H1 (cell line): ENCODE results near the gene NFKBIE. TPM values are rescaled to one million over a fixed set of nuclear protein-coding genes. Genes with fewer than 3 reads are reported as not detected.

ENCODE experiments used
- CTCF ChIA-PET: fragments of 300-600 bp; sonication (Branson Sonifier 250); formaldehyde crosslinking; loops from one replicate; lab custom pipeline; 2021; ENCODE audit not compliant: partially characterized antibody; lab: Charles Lee
- POLR2A ChIA-PET: fragments of 300-600 bp; sonication (Branson Sonifier 250); formaldehyde crosslinking; loops from one replicate; lab custom pipeline; 2021; ENCODE audit warnings: inconsistent platforms; ENCODE audit not compliant: partially characterized antibody; lab: Charles Lee
- DNase-seq, 2 experiments: peaks; one replicate each; pipeline versions ENCODE4 v3.0.0 to v3.0.0-alpha.2; 2010 to 2022; ENCODE audit warnings: low spot score in 2 of 2, low read depth in 1 of 2, mixed read lengths in 1 of 2
- FAIRE-seq: peaks from 2 replicates; lab custom pipeline; 2011; peaks lifted over from hg19 to GRCh38; lab: Jason Lieb, UNC
- H2AFZ ChIP-seq: 2 replicates; pipeline ENCODE4 v1.8.1; 2012; ENCODE audit warnings: low read length, inconsistent platforms
- H2AK5ac ChIP-seq: 2 replicates; pipeline ENCODE4 v1.6.1; 2013; ENCODE audit warnings: low read depth, low read length
- H2BK120ac ChIP-seq: replicated peaks from 2 replicates; pipeline ENCODE3; 2013; ENCODE audit warnings: low read depth, low read length, inconsistent platforms
- H2BK12ac ChIP-seq: 2 replicates; pipeline ENCODE4 v1.6.1; 2013; ENCODE audit warnings: low read depth, low read length
- H2BK15ac ChIP-seq: 2 replicates; pipeline ENCODE4 v1.6.1; 2013; ENCODE audit warnings: low read length
- H2BK20ac ChIP-seq: 2 replicates; pipeline ENCODE4 v1.6.1; 2013; ENCODE audit warnings: low read length
- H2BK5ac ChIP-seq: 2 replicates; pipeline ENCODE4 v1.6.1; 2013; ENCODE audit warnings: low read depth, low read length
- H3K14ac ChIP-seq: 2 replicates; pipeline ENCODE4 v1.6.1; 2013; ENCODE audit warnings: inconsistent platforms; ENCODE audit not compliant: insufficient read length
- H3K18ac ChIP-seq: 2 replicates; pipeline ENCODE4 v1.6.1; 2013; ENCODE audit warnings: low read length; ENCODE audit errors: extremely low read depth
- H3K23ac ChIP-seq: 2 replicates; pipeline ENCODE4 v1.6.1; 2013; ENCODE audit warnings: inconsistent platforms; ENCODE audit not compliant: insufficient read length
- H3K23me2 ChIP-seq: 2 replicates; pipeline ENCODE4 v1.6.1; 2013; ENCODE audit warnings: low read depth, low read length
- H3K27ac ChIP-seq: 2 replicates; pipeline ENCODE4 v1.6.1; 2011; ENCODE audit warnings: low read depth, low read length, inconsistent platforms
- H3K27me3 ChIP-seq, 4 experiments: replicated peaks in 1 of 4; 1 replicate in 1 of 4; 2 replicates in 3 of 4; pipeline versions ENCODE4 v1.6.1 to v1.8.1; 2011 to 2013; ENCODE audit warnings: low read length in 3 of 4, mild to moderate bottlenecking in 3 of 4, inconsistent platforms in 2 of 4, mixed read lengths in 2 of 4, moderate library complexity in 1 of 4; ENCODE audit not compliant: control insufficient read depth in 3 of 4, insufficient read depth in 3 of 4; ENCODE audit errors: extremely low read depth in 1 of 4
- H3K36me3 ChIP-seq, 4 experiments: 2 replicates each; pipeline versions ENCODE4 v1.6.1 to v1.8.1; 2011 to 2013; ENCODE audit warnings: mild to moderate bottlenecking in 4 of 4, low read length in 3 of 4, moderate library complexity in 2 of 4, control low read depth in 1 of 4, inconsistent platforms in 1 of 4; ENCODE audit not compliant: insufficient read depth in 4 of 4, control insufficient read depth in 2 of 4
- H3K4ac ChIP-seq: replicated peaks from 2 replicates; pipeline ENCODE3; 2013; ENCODE audit warnings: low read length, low read depth, mixed read lengths, inconsistent platforms; ENCODE audit not compliant: insufficient read length
- H3K4me1 ChIP-seq, 4 experiments: replicated peaks in 1 of 4; 1 replicate in 1 of 4; 2 replicates in 3 of 4; pipeline versions ENCODE4 v1.6.1 to v1.8.1; 2011 to 2013; ENCODE audit warnings: low read length in 3 of 4, inconsistent platforms in 2 of 4, mixed read lengths in 1 of 4; ENCODE audit not compliant: insufficient read depth in 4 of 4, control insufficient read depth in 3 of 4
- H3K4me2 ChIP-seq, 2 experiments: 2 replicates each; pipeline versions ENCODE4 v1.6.1 to v1.8.1; 2011 to 2013; ENCODE audit warnings: low read depth in 2 of 2, low read length in 2 of 2, control low read depth in 1 of 2, inconsistent platforms in 1 of 2, mild to moderate bottlenecking in 1 of 2; ENCODE audit not compliant: insufficient read depth in 1 of 2
- H3K4me3 ChIP-seq, 4 experiments: fragments of 200-600, 300-600 bp in 1 of 4; sonication (generic), shearing (Covaris generic), sonication (Bioruptor Twin) in 1 of 4; 2 replicates each; pipeline versions ENCODE4 v1.5.1 to v1.8.1; 2011 to 2016; ENCODE audit warnings: low read length in 4 of 4, low read depth in 3 of 4, control low read depth in 2 of 4, inconsistent platforms in 2 of 4, mild to moderate bottlenecking in 2 of 4, mixed read lengths in 1 of 4, moderate library complexity in 1 of 4; ENCODE audit not compliant: insufficient read depth in 2 of 4; ENCODE audit errors: extremely low read depth in 1 of 4
- H3K56ac ChIP-seq: replicated peaks from 2 replicates; pipeline ENCODE3; 2013; ENCODE audit warnings: low read depth, mild to moderate bottlenecking, mixed read lengths, low read length, inconsistent platforms; ENCODE audit not compliant: insufficient read length
- H3K79me1 ChIP-seq: 2 replicates; pipeline ENCODE4 v1.6.1; 2013; ENCODE audit warnings: low read depth, low read length, control low read depth
- H3K79me2 ChIP-seq, 2 experiments: 2 replicates each; pipeline versions ENCODE4 v1.6.1 to v1.8.1; 2012 to 2013; ENCODE audit warnings: low read length in 2 of 2, mild to moderate bottlenecking in 2 of 2, inconsistent platforms in 1 of 2; ENCODE audit not compliant: insufficient read depth in 2 of 2, control insufficient read depth in 1 of 2
- H3K9ac ChIP-seq, 4 experiments: replicated peaks in 1 of 4; 1 replicate in 1 of 4; 2 replicates in 3 of 4; pipeline versions ENCODE4 v1.6.1 to v1.8.1; 2011 to 2013; ENCODE audit warnings: low read depth in 3 of 4, low read length in 3 of 4, control low read depth in 2 of 4, mild to moderate bottlenecking in 2 of 4, moderate library complexity in 2 of 4, inconsistent platforms in 1 of 4; ENCODE audit errors: extremely low read depth in 1 of 4
- H3K9me3 ChIP-seq, 2 experiments: 2 replicates each; pipeline versions ENCODE4 v1.6.1 to v1.8.1; 2012 to 2013; ENCODE audit warnings: mild to moderate bottlenecking in 2 of 2, moderate library complexity in 2 of 2, control low read depth in 1 of 2, inconsistent platforms in 1 of 2, low read depth in 1 of 2, low read length in 1 of 2, mixed read lengths in 1 of 2; ENCODE audit not compliant: insufficient read depth in 2 of 2
- H4K20me1 ChIP-seq, 2 experiments: replicated peaks in 1 of 2; 2 replicates each; pipeline versions ENCODE3 to v1.8.1; 2011 to 2013; ENCODE audit warnings: inconsistent platforms in 2 of 2, low read length in 2 of 2, mild to moderate bottlenecking in 1 of 2; ENCODE audit not compliant: insufficient read depth in 2 of 2, control insufficient read depth in 1 of 2
- H4K5ac ChIP-seq: 2 replicates; pipeline ENCODE4 v1.6.1; 2013; ENCODE audit warnings: low read length, low read depth, mixed read lengths, inconsistent platforms; ENCODE audit not compliant: insufficient read length
- H4K8ac ChIP-seq: 2 replicates; pipeline ENCODE4 v1.8.0; 2013; ENCODE audit warnings: mild to moderate bottlenecking, moderate library complexity, low read length, inconsistent platforms; ENCODE audit not compliant: insufficient read depth; ENCODE audit errors: extremely low read depth
- H4K91ac ChIP-seq: replicated peaks from 2 replicates; pipeline ENCODE3; 2013; ENCODE audit warnings: low read length, mixed read lengths, inconsistent platforms; ENCODE audit not compliant: insufficient read length
- BRCA1 ChIP-seq: IDR thresholded peaks from 2 replicates; pipeline ENCODE4 v1.6.1; 2012; ENCODE audit warnings: low read depth, low read length, improper control_type of control experiment
- GABPA ChIP-seq: IDR thresholded peaks from 2 replicates; pipeline ENCODE4 v1.6.1; 2011; ENCODE audit warnings: mild to moderate bottlenecking, low read length, moderate library complexity, borderline replicate concordance; ENCODE audit not compliant: insufficient read depth
- MAX ChIP-seq: IDR thresholded peaks from 2 replicates; pipeline ENCODE4 v1.6.1; 2012; ENCODE audit warnings: inconsistent platforms
- RAD21 ChIP-seq, 2 experiments: IDR thresholded peaks in 1 of 2; conservative IDR thresholded peaks in 1 of 2; 2 replicates each; pipeline ENCODE4 v1.6.1; 2011; ENCODE audit warnings: low read depth in 2 of 2, low read length in 2 of 2, improper control_type of control experiment in 1 of 2, inconsistent platforms in 1 of 2, mild to moderate bottlenecking in 1 of 2, moderate library complexity in 1 of 2
- SAP30 ChIP-seq: fragments of 300-600 bp; sonication (generic); IDR thresholded peaks from 2 replicates; pipeline ENCODE4 v1.7.1; 2012; ENCODE audit warnings: low read length, moderate library complexity, mild to moderate bottlenecking, inconsistent platforms; ENCODE audit not compliant: insufficient read depth, insufficient replicate concordance
- SIN3A ChIP-seq, 2 experiments: IDR thresholded peaks in 1 of 2; conservative IDR thresholded peaks in 1 of 2; 2 replicates each; pipeline ENCODE4 v1.6.1; 2011 to 2012; ENCODE audit warnings: low read length in 2 of 2, improper control_type of control experiment in 1 of 2, low read depth in 1 of 2, mild to moderate bottlenecking in 1 of 2
- SIX5 ChIP-seq: IDR thresholded peaks from 2 replicates; pipeline ENCODE4 v1.6.1; 2011; ENCODE audit warnings: mild to moderate bottlenecking, low read depth, low read length
- TCF12 ChIP-seq: IDR thresholded peaks from 2 replicates; pipeline ENCODE4 v1.6.1; 2011; ENCODE audit warnings: low read depth, mild to moderate bottlenecking, low read length
- WGBS, 2 experiments: shearing (Covaris generic) in 1 of 2; methylation state at CpG; one replicate each; pipeline versions ENCODE4 v1.1.6 to v1.1.7; 2013 to 2015; ENCODE audit warnings: low lambda C conversion rate in 2 of 2, mixed read lengths in 2 of 2, inconsistent platforms in 1 of 2, low coverage in 1 of 2, missing lambda C conversion rate in 1 of 2; ENCODE audit not compliant: insufficient replicate concordance in 2 of 2, insufficient coverage in 1 of 2, insufficient read length in 1 of 2; ENCODE audit errors: extremely low coverage in 1 of 2, missing lambda C conversion rate in 1 of 2; 5-methylcytosine and 5-hydroxymethylcytosine counted together
- polyA plus RNA-seq, 7 experiments: library from polyadenylated mRNA; depleted of rRNA in 3 of 7; stranded (reverse) in 5 of 7; unstranded in 2 of 7; fragments of >200 nt in 5 of 7; fragments of 200-250 nt in 2 of 7; gene quantifications; 1 replicate in 5 of 7; 2 replicates in 1 of 7; 4 replicates in 1 of 7; pipeline versions ENCODE4 v1.2.1 to v1.2.3, GENCODE V29; 2011 to 2013; ENCODE audit warnings: missing spikeins in 2 of 7, mixed read lengths in 2 of 7
- total RNA-seq: library from RNA; stranded (reverse); fragmentation: NEBNext Ultra II Directional; extraction: Animal tissue kit (Norgen Biotek cat#: 25700); gene quantifications from 2 replicates; pipeline ENCODE4 v1.2.1, GENCODE V29; 2021

The NFKBIE gene
- total and polyA plus RNA-seq, 2 of the 8 experiments (the other 6 are each of a cell fraction or from before 2014, with no cell fraction given), result 13.5 to 19.2 TPM

DNA sequence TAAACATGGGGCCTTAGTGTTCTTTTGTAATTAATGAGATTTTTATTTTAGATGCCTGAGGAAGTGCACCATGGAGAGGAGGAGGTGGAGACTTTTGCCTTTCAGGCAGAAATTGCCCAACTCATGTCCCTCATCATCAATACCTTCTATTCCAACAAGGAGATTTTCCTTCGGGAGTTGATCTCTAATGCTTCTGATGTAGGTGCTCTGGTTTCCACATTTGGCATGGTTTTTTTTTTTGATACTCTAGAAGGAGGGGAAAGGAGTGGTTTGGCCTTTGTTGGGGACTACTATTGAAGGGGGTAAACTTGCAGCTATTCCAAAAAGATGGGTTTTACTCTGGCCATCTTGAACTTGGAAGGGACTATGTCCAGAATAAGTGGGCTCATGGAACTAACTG, 16.8 kb downstream of the NFKBIE start:
- peak overlapping the region; percentile 55 to 100 (median 98) for H3K4me3 ChIP-seq
- H3K23me2 ChIP-seq, result peaks cover 12% of the 10 kb centered on the region
- no peak overlapping the region for H2BK5ac ChIP-seq
- no peak overlapping the region for H3K18ac ChIP-seq
- H4K91ac ChIP-seq, result no peak overlapping the region
- no peak overlapping the region for H2BK120ac ChIP-seq
- DNase-seq (no peak), FAIRE-seq (no peak)
- no peak overlapping the region for H4K5ac ChIP-seq
- H3K36me3 ChIP-seq, result peaks cover 49 to 58% (median 53%) of the 10 kb centered on the region in 4 experiments
- no peak overlapping the region for H2AK5ac ChIP-seq
- 62% methylated on average over 1 of the region's 1 CpG; no CpG with 5 or more reads in 1 of the 2 experiments for WGBS, 2 experiments
- H3K27me3 ChIP-seq, result no peaks in the 10 kb centered on the region
- H3K23ac ChIP-seq, result no peak overlapping the region
- H4K8ac ChIP-seq, result no peak overlapping the region
- H3K79me1 ChIP-seq, result no peaks in the 10 kb centered on the region; the same call in 1 of the 2 replicates
- no peak overlapping the region for H3K56ac ChIP-seq
- H3K4ac ChIP-seq, result no peak overlapping the region
- H3K27ac ChIP-seq, result no peak overlapping the region
- ChIA-PET CTCF (interaction anchor here (0.7 to 8.1 kb wide), 7 partner anchors 7 to 150 kb away, joined by 3 to 102 read pairs (median 4); partner anchors contain the start of genes AARS2, MYMX and SLC35B2), POLR2A (interaction anchor here (0.7 to 18.9 kb wide), 29 partner anchors 9 to 306 kb away, joined by 3 to 581 read pairs (median 6); partner anchors contain the start of genes CAPN11, MYMX, SLC29A1 and SLC35B2)
- H2BK12ac ChIP-seq, result no peak overlapping the region
- H2BK15ac ChIP-seq, result no peak overlapping the region
- peaks cover 7 to 18% (median 14%) of the 10 kb centered on the region in 4 experiments for H3K4me1 ChIP-seq
- H3K14ac ChIP-seq, result no peak overlapping the region
- no peaks in the 10 kb centered on the region for H3K9me3 ChIP-seq
- peak overlapping the region; percentile 65 to 96 for H3K4me2 ChIP-seq
- no peak overlapping the region for H2BK20ac ChIP-seq
- peaks cover 27 to 50% of the 10 kb centered on the region in 2 experiments for H3K79me2 ChIP-seq
- H4K20me1 ChIP-seq, result peaks cover 35 to 37% of the 10 kb centered on the region in 2 experiments
- H2AFZ ChIP-seq, result no peak overlapping the region
- H3K9ac ChIP-seq, result peak overlapping the region in 2 of 4 experiments; percentile 86 to 96; a peak in 5 of 7 replicates
- TF ChIP-seq BRCA1, result no peak
- no peak for TF ChIP-seq SIX5
- no peak for TF ChIP-seq MAX
- TF ChIP-seq GABPA, result no peak
- TF ChIP-seq RAD21 (IDR thresholded peaks at IDR 0.05 in 1 of 2, conservative IDR thresholded peaks at IDR 0.05 in 1 of 2; ENCODE audit: low read depth in 2 of 2, low read length in 2 of 2), result no peak
- no peak for TF ChIP-seq SIN3A (conservative IDR thresholded peaks at IDR 0.05 in 1 of 2, IDR thresholded peaks at IDR 0.05 in 1 of 2; ENCODE audit: low read depth in 1 of 2, low read length in 2 of 2)
- no peak for TF ChIP-seq TCF12
- no peak for TF ChIP-seq SAP30
